Nephron (organoid): ENCODE measurements around the gene VEGFB.

Source experiments
- H3K27ac Mint-ChIP-seq, 3 experiments: 2 replicates each; pipeline ENCODE4 v1.8.0; 2020; ENCODE audit warnings: mixed read lengths in 3 of 3, mild to moderate bottlenecking in 2 of 3, moderate library complexity in 1 of 3
- H3K27me3 Mint-ChIP-seq: 2 replicates; pipeline ENCODE4 v1.8.0; 2021; ENCODE audit warnings: low read depth, mild to moderate bottlenecking, moderate library complexity, mixed read lengths
- H3K36me3 Mint-ChIP-seq: 2 replicates; pipeline ENCODE4 v1.8.0; 2020; ENCODE audit warnings: low read depth, mixed read lengths
- H3K4me1 Mint-ChIP-seq: 2 replicates; pipeline ENCODE4 v1.8.0; 2020; ENCODE audit warnings: mixed read lengths
- H3K4me3 Mint-ChIP-seq, 3 experiments: 2 replicates each; pipeline ENCODE4 v1.8.0; 2020; ENCODE audit warnings: mild to moderate bottlenecking in 3 of 3, mixed read lengths in 3 of 3, moderate library complexity in 2 of 3
- H3K9me3 Mint-ChIP-seq: 2 replicates; pipeline ENCODE4 v1.8.0; 2020; ENCODE audit warnings: mixed read lengths
- CTCF ChIP-seq, 3 experiments: fragments of 200-600 bp; sonication (generic); IDR thresholded peaks; one replicate each; pipeline ENCODE4 v1.5.0; 2021; ENCODE audit warnings: antibody characterized with exemption in 3 of 3; ENCODE audit not compliant: unreplicated experiment in 3 of 3

The VEGFB gene

GRCh38 chr11:64196626-64197025 lies 37.8 kb upstream of the VEGFB start:
- no peak overlapping the region for H3K4me3 Mint-ChIP-seq
- no peaks in the 10 kb centered on the region for H3K9me3 Mint-ChIP-seq
- no peaks in the 10 kb centered on the region for H3K4me1 Mint-ChIP-seq
- no peak for TF ChIP-seq CTCF (IDR thresholded peaks at IDR 0.05; ENCODE audit: unreplicated experiment in 3 of 3)
- no peaks in the 10 kb centered on the region for H3K27me3 Mint-ChIP-seq
- peaks cover 68% of the 10 kb centered on the region for H3K36me3 Mint-ChIP-seq
- no peak overlapping the region for H3K27ac Mint-ChIP-seq

GRCh38 chr11:64198511-64198910 lies 35.9 kb upstream of the VEGFB start:
- Mint-ChIP-seq H3K9me3 (no peaks in the 10 kb centered on the region), H3K4me3 (no peak overlapping the region), H3K4me1 (peaks cover 4% of the 10 kb centered on the region), H3K27me3 (no peaks in the 10 kb centered on the region), H3K27ac (no peak overlapping the region), H3K36me3 (peaks cover 70% of the 10 kb centered on the region)
- no peak for TF ChIP-seq CTCF (IDR thresholded peaks at IDR 0.05; ENCODE audit: unreplicated experiment in 3 of 3)

GRCh38 chr11:64201543-64201942 lies 32.8 kb upstream of the VEGFB start:
- Mint-ChIP-seq H3K4me1 (peaks cover 19% of the 10 kb centered on the region), H3K27me3 (no peaks in the 10 kb centered on the region), H3K4me3 (no peak overlapping the region), H3K36me3 (peaks cover 57% of the 10 kb centered on the region), H3K27ac (no peak overlapping the region), H3K9me3 (no peaks in the 10 kb centered on the region)
- no peak for TF ChIP-seq CTCF (IDR thresholded peaks at IDR 0.05; ENCODE audit: unreplicated experiment in 3 of 3)

- Mint-ChIP-seq H3K9me3 (no peaks in the 10 kb centered on the region), H3K4me3 (no peak overlapping the region), H3K36me3 (peaks cover 45% of the 10 kb centered on the region), H3K27me3 (no peaks in the 10 kb centered on the region), H3K4me1 (peaks cover 24% of the 10 kb centered on the region), H3K27ac (no peak overlapping the region)
- no peak for TF ChIP-seq CTCF (IDR thresholded peaks at IDR 0.05; ENCODE audit: unreplicated experiment in 3 of 3)
Observed at GRCh38 chr11:64202992-64203391, 31.4 kb upstream of the VEGFB start.

- H3K27me3 Mint-ChIP-seq: no peaks in the 10 kb centered on the region
- TF ChIP-seq CTCF (IDR thresholded peaks at IDR 0.05; ENCODE audit: unreplicated experiment in 3 of 3): no peak
- peaks cover 24% of the 10 kb centered on the region for H3K4me1 Mint-ChIP-seq
- peaks cover 45% of the 10 kb centered on the region for H3K36me3 Mint-ChIP-seq
- no peaks in the 10 kb centered on the region for H3K9me3 Mint-ChIP-seq
- H3K27ac Mint-ChIP-seq: peak overlapping the region; percentile 83 to 87 (median 84)
- no peak overlapping the region for H3K4me3 Mint-ChIP-seq
Observed at GRCh38 chr11:64203421-64204079, 30.8 kb upstream of the VEGFB start.

- peaks cover 45% of the 10 kb centered on the region for H3K36me3 Mint-ChIP-seq
- TF ChIP-seq CTCF (IDR thresholded peaks at IDR 0.05; ENCODE audit: unreplicated experiment in 3 of 3): no peak
- no peak overlapping the region for H3K4me3 Mint-ChIP-seq
- peaks cover 24% of the 10 kb centered on the region for H3K4me1 Mint-ChIP-seq
- H3K27ac Mint-ChIP-seq: peak overlapping the region; percentile 83 to 87 (median 84)
- no peaks in the 10 kb centered on the region for H3K9me3 Mint-ChIP-seq
- no peaks in the 10 kb centered on the region for H3K27me3 Mint-ChIP-seq
Observed at GRCh38 chr11:64204080-64204440, 30.3 kb upstream of the VEGFB start.
